ENCODE results near the gene DIPK1B.

- TF ChIP-seq EZH2phosphoT487 (IDR thresholded peaks at IDR 0.05; ENCODE audit: borderline replicate concordance, low read depth) (no peak), CTCF (IDR thresholded peaks at IDR 0.05) (peak; percentile 42)
Measured at GRCh38 chr9:136742591-136743391, 30.4 kb downstream of the DIPK1B start, which contains the start of gene LCN10.

Measured in SK-N-SH (cell line).